IMR-90 (cell line): ENCODE data around the gene SPARC. TPM values are rescaled to one million over a fixed set of nuclear protein-coding genes. Genes with fewer than 3 reads are reported as not detected.

Source experiments
- ATAC-seq: fragments of 200-7000 bp; cut with Tn5 transposase; 2 replicates; pipeline ENCODE4 v1.9.1; 2020; ENCODE audit warnings: low read depth, mild to moderate bottlenecking, moderate library complexity
- Bru-seq: library from RNA; stranded (reverse); fragments of 400-500 nt; gene quantifications from one replicate; lab custom pipeline; 2021; lab: Mats Ljungman, UMichigan
- BruChase-seq, 2 experiments: library from RNA; stranded (reverse); fragments of 400-500 nt; gene quantifications; one replicate each; lab custom pipeline; 2021; lab: Mats Ljungman, UMichigan
- BruUV-seq: library from RNA; stranded (reverse); fragments of 400-500 nt; replicated peaks from 2 replicates; lab custom pipeline; 2021; lab: Mats Ljungman, UMichigan
- CTCF ChIA-PET: fragments of 300-600 bp; formaldehyde crosslinking; extraction: SDS; loops from one replicate; lab custom pipeline; 2021; ENCODE audit warnings: antibody characterized with exemption; lab: Yijun Ruan, JAX
- POLR2A ChIA-PET: fragments of 300-600 bp; sonication (Branson Sonifier 250); formaldehyde crosslinking; loops from one replicate; lab custom pipeline; 2022; ENCODE audit warnings: antibody characterized with exemption; ENCODE audit not compliant: unreplicated experiment; lab: Charles Lee
- DNase-seq: peaks from one replicate; pipeline ENCODE4 v3.0.0; 2013
- H2AFZ ChIP-seq: replicated peaks from 2 replicates; pipeline ENCODE3; 2013; ENCODE audit warnings: low read length, mild to moderate bottlenecking; ENCODE audit not compliant: poor library complexity
- H2AK5ac ChIP-seq: 2 replicates; pipeline ENCODE4 v1.6.1; 2013; ENCODE audit warnings: low read depth, low read length, inconsistent platforms
- H2AK9ac ChIP-seq: replicated peaks from 2 replicates; pipeline ENCODE3; 2013; ENCODE audit warnings: mild to moderate bottlenecking, low read depth, low read length, moderate library complexity; ENCODE audit not compliant: poor library complexity
- H2BK120ac ChIP-seq: 2 replicates; pipeline ENCODE4 v1.6.1; 2013; ENCODE audit warnings: low read depth, low read length, inconsistent platforms
- H2BK15ac ChIP-seq: 3 replicates; pipeline ENCODE4 v1.6.1; 2013; ENCODE audit warnings: low read depth, low read length, inconsistent platforms
- H2BK20ac ChIP-seq: 2 replicates; pipeline ENCODE4 v1.6.1; 2013; ENCODE audit warnings: low read depth, mild to moderate bottlenecking, inconsistent platforms, low read length, moderate library complexity
- H2BK5ac ChIP-seq: 2 replicates; pipeline ENCODE4 v1.6.1; 2013; ENCODE audit warnings: mild to moderate bottlenecking, low read depth, low read length, inconsistent platforms; ENCODE audit not compliant: poor library complexity, severe bottlenecking
- H3K14ac ChIP-seq: replicated peaks from 2 replicates; pipeline ENCODE4 v1.6.1; 2013; ENCODE audit warnings: low read depth, low read length, inconsistent platforms
- H3K18ac ChIP-seq: 2 replicates; pipeline ENCODE4 v1.6.1; 2013; ENCODE audit warnings: low read depth, low read length, control low read depth
- H3K23ac ChIP-seq: 2 replicates; pipeline ENCODE4 v1.6.1; 2013; ENCODE audit warnings: low read depth, low read length, inconsistent platforms
- H3K27ac ChIP-seq: 2 replicates; pipeline ENCODE4 v1.5.1; 2013; ENCODE audit warnings: mild to moderate bottlenecking, control low read depth, low read length; ENCODE audit not compliant: insufficient read depth
- H3K27me3 ChIP-seq: 2 replicates; pipeline ENCODE4 v1.6.1; 2013; ENCODE audit warnings: low read length; ENCODE audit not compliant: control insufficient read depth, insufficient read depth
- H3K36me3 ChIP-seq: 2 replicates; pipeline ENCODE4 v1.6.1; 2013; ENCODE audit warnings: low read length, mixed read lengths; ENCODE audit not compliant: control insufficient read depth, insufficient read depth
- H3K4ac ChIP-seq: 2 replicates; pipeline ENCODE4 v1.6.1; 2013; ENCODE audit warnings: low read depth, low read length, inconsistent platforms
- H3K4me1 ChIP-seq: 2 replicates; pipeline ENCODE4 v1.6.1; 2013; ENCODE audit warnings: low read length, mixed read lengths; ENCODE audit not compliant: control insufficient read depth, insufficient read depth
- H3K4me2 ChIP-seq: 2 replicates; pipeline ENCODE4 v1.6.1; 2013; ENCODE audit warnings: low read depth, mild to moderate bottlenecking, control low read depth, low read length, moderate library complexity
- H3K4me3 ChIP-seq: 2 replicates; pipeline ENCODE4 v1.5.1; 2013; ENCODE audit warnings: low read depth, mild to moderate bottlenecking, control low read depth, low read length, moderate library complexity; ENCODE audit not compliant: insufficient read depth
- H3K56ac ChIP-seq: 2 replicates; pipeline ENCODE4 v1.6.1; 2013; ENCODE audit warnings: low read length, inconsistent platforms; ENCODE audit not compliant: insufficient read depth; ENCODE audit errors: extremely low read depth
- H3K79me1 ChIP-seq, 2 experiments: 2 replicates each; pipeline ENCODE4 v1.6.1; 2013; ENCODE audit warnings: low read length in 2 of 2, inconsistent platforms in 1 of 2, low read depth in 1 of 2
- H3K9ac ChIP-seq: 2 replicates; pipeline ENCODE4 v1.6.1; 2013; ENCODE audit warnings: low read depth, low read length, control low read depth
- H3K9me1 ChIP-seq: 2 replicates; pipeline ENCODE4 v1.6.1; 2013; ENCODE audit warnings: low read length, inconsistent platforms; ENCODE audit not compliant: insufficient read depth
- H3K9me3 ChIP-seq: 2 replicates; pipeline ENCODE4 v1.6.1; 2013; ENCODE audit warnings: low read length; ENCODE audit not compliant: control insufficient read depth, insufficient read depth
- H4K20me1 ChIP-seq: 2 replicates; pipeline ENCODE4 v1.6.1; 2013; ENCODE audit warnings: low read length, inconsistent platforms; ENCODE audit not compliant: insufficient read depth
- H4K5ac ChIP-seq: 2 replicates; pipeline ENCODE4 v1.6.1; 2013; ENCODE audit warnings: mild to moderate bottlenecking, low read depth, low read length, control low read depth
- H4K8ac ChIP-seq, 2 experiments: 2 replicates each; pipeline ENCODE4 v1.6.1; 2013; ENCODE audit warnings: low read depth in 2 of 2, low read length in 2 of 2, control low read depth in 1 of 2, inconsistent platforms in 1 of 2
- H4K91ac ChIP-seq: 2 replicates; pipeline ENCODE4 v1.6.1; 2013; ENCODE audit warnings: low read depth, low read length, inconsistent platforms; ENCODE audit not compliant: insufficient read depth
- CEBPB ChIP-seq: IDR thresholded peaks from 2 replicates; pipeline ENCODE4 v1.6.1; 2012; ENCODE audit warnings: low read depth, low read length, improper control_type of control experiment
- CHD1 ChIP-seq: IDR thresholded peaks from 2 replicates; pipeline ENCODE4 v1.6.1; 2012; ENCODE audit warnings: low read depth, low read length, improper control_type of control experiment
- CTCF ChIP-seq: conservative IDR thresholded peaks from 2 replicates; pipeline ENCODE4 v1.5.1; 2012; ENCODE audit warnings: mild to moderate bottlenecking, low read depth, low read length, improper control_type of control experiment
- MAFK ChIP-seq: IDR thresholded peaks from 2 replicates; pipeline ENCODE4 v1.6.1; 2012; ENCODE audit warnings: low read depth, low read length, improper control_type of control experiment
- MAZ ChIP-seq: IDR thresholded peaks from 2 replicates; pipeline ENCODE4 v1.6.1; 2012; ENCODE audit warnings: low read depth, mild to moderate bottlenecking, low read length, improper control_type of control experiment, moderate library complexity, borderline replicate concordance
- MXI1 ChIP-seq: IDR thresholded peaks from 2 replicates; pipeline ENCODE4 v1.6.1; 2012; ENCODE audit warnings: low read depth, mild to moderate bottlenecking, low read length, moderate library complexity, borderline replicate concordance
- NFE2L2 ChIP-seq: fragments of 150-350 bp; IDR thresholded peaks from 2 replicates; pipeline ENCODE4 v1.6.1; 2016; ENCODE audit warnings: low read depth, mild to moderate bottlenecking, low read length
- POLR2A ChIP-seq: IDR thresholded peaks from 2 replicates; pipeline ENCODE4 v1.6.1; 2012; ENCODE audit warnings: mild to moderate bottlenecking, low read depth, low read length
- RAD21 ChIP-seq: IDR thresholded peaks from 2 replicates; pipeline ENCODE4 v1.6.1; 2012; ENCODE audit warnings: low read length, improper control_type of control experiment
- SMC3 ChIP-seq: fragments of 150-350 bp; IDR thresholded peaks from 2 replicates; pipeline ENCODE4 v1.6.1; 2016; ENCODE audit warnings: low read depth, mild to moderate bottlenecking, antibody characterized with exemption, low read length, moderate library complexity
- USF2 ChIP-seq: fragments of 150-350 bp; IDR thresholded peaks from 2 replicates; pipeline ENCODE4 v1.6.1; 2017; ENCODE audit warnings: mild to moderate bottlenecking, antibody characterized with exemption, low read length, low read depth
- WGBS, 2 experiments: methylation state at CpG; one replicate each; pipeline versions ENCODE4 v1.1.5 to v1.1.7; 2013; ENCODE audit warnings: missing lambda C conversion rate in 2 of 2; ENCODE audit not compliant: insufficient read length in 1 of 2; ENCODE audit errors: extremely low coverage in 2 of 2; 5-methylcytosine and 5-hydroxymethylcytosine counted together
- dilution Hi-C: fragments of 300-500 bp; cut with HindIII; formaldehyde crosslinking; loops from one replicate; pipeline ENCODE4 v1.14.3; 2018; ENCODE audit warnings: low sequenced_read_pairs; ENCODE audit not compliant: unreplicated experiment
- in situ Hi-C: fragments of 300-500 bp; cut with MboI; formaldehyde crosslinking; loops from 3 replicates; pipeline ENCODE4 v1.14.3; 2019; ENCODE audit warnings: low sequenced_read_pairs, inconsistent platforms, mixed read lengths
- intact Hi-C: fragments of 100-400 bp; cut with micrococcal nuclease; formaldehyde crosslinking; loops from 2 replicates; pipeline ENCODE4 v1.10.0; 2022
- long read RNA-seq: library from polyadenylated mRNA; unstranded; transcript quantifications from one replicate; pipeline ENCODE4 v2.0.0, GENCODE V29; 2021; ENCODE audit not compliant: unreplicated experiment
- polyA plus RNA-seq, 3 experiments: library from polyadenylated mRNA; depleted of rRNA; stranded (reverse); fragments of >200 nt; gene quantifications; 2 replicates each; pipeline ENCODE4 v1.2.3, GENCODE V29; 2012; ENCODE audit warnings: low replicate concordance in 1 of 3
- total RNA-seq: library from RNA; depleted of rRNA; stranded (reverse); fragments of >200 nt; gene quantifications from 2 replicates; pipeline ENCODE4 v1.2.3, GENCODE V29; 2012; rRNA removed

SPARC gene
- total RNA-seq (1,186 and 1,450 TPM in 2 replicates), polyA plus RNA-seq (2012; rRNA removed) (4,692 and 5,281 TPM in 2 replicates), Bru-seq, nascent RNA (percentile 100 among the genes with signal in this experiment), BruChase-seq, experiment 1, labeled RNA remaining after a 6-hour chase (percentile 100 among the genes with signal in this experiment), BruChase-seq, experiment 2, labeled RNA remaining after a 2-hour chase (percentile 99 among the genes with signal in this experiment)
- 1,755 and 1,772 TPM in 2 replicates for polyA plus RNA-seq (2012; cell fraction: cytosol; rRNA removed)
- polyA plus RNA-seq (2012; cell fraction: nucleus; rRNA removed; ENCODE audit: low replicate concordance), result 949 and 1,641 TPM in 2 replicates
- long read RNA-seq, transcript SPARC-202 (4 exons, 1,598 nt), result minor isoform, 88 of 2,613 reads
- long read RNA-seq, transcript SPARC-201 (10 exons, 3,701 nt), result major isoform, 1,487 of 2,613 reads
- long read RNA-seq, partial matches to known transcripts, result 722 of 2,613 reads
- long read RNA-seq, other reads (novel, unspliced or antisense), result 316 of 2,613 reads

- H2BK20ac ChIP-seq, result peak within 1 kb of the TSS; percentile 77
- peak within 1 kb of the TSS; percentile 97 for H2AK5ac ChIP-seq
- peak within 1 kb of the TSS; percentile 96 for H3K27ac ChIP-seq
- intact Hi-C loops (loop anchor here (1.0 kb wide), 2 partner anchors 9 to 12 kb away; no protein-coding TSS in a partner anchor), dilution Hi-C loops (no loop called here), in situ Hi-C loops (no loop called here)
- H2BK5ac ChIP-seq, result peak within 1 kb of the TSS; percentile 90
- H3K4ac ChIP-seq, result peak within 1 kb of the TSS; percentile 100
- peaks cover 20% of the 10 kb centered on the region for H3K9me1 ChIP-seq
- H3K4me3 ChIP-seq, result peak within 1 kb of the TSS; percentile 84
- peak within 1 kb of the TSS; percentile 100 for H3K14ac ChIP-seq
- H2AFZ ChIP-seq, result peak within 1 kb of the TSS; percentile 69
- peaks cover 43% of the 10 kb centered on the region for H4K20me1 ChIP-seq
- H3K23ac ChIP-seq, result peak within 1 kb of the TSS; percentile 100
- peak within 1 kb of the TSS; percentile 87 for H4K91ac ChIP-seq
- DNase-seq, result peak; percentile 96
- peak within 1 kb of the TSS; percentile 99 for H3K9ac ChIP-seq
- peak; percentile 85 for ATAC-seq
- peaks cover 20% of the 10 kb centered on the region for H3K4me1 ChIP-seq
- H3K9me3 ChIP-seq, result no peaks in the 10 kb centered on the region
- H3K56ac ChIP-seq, result peak within 1 kb of the TSS; percentile 99
- no TSS peak for BruUV-seq
- H2BK120ac ChIP-seq, result peak within 1 kb of the TSS; percentile 77
- peak within 1 kb of the TSS; percentile 91 for H3K18ac ChIP-seq
- no peaks in the 10 kb centered on the region for H3K27me3 ChIP-seq
- H3K79me1 ChIP-seq, result peaks cover 0 to 29% of the 10 kb centered on the region in 2 experiments; a peak in 2 of 4 replicates
- peak within 1 kb of the TSS; percentile 78 for H3K4me2 ChIP-seq
- H4K8ac ChIP-seq, result peak within 1 kb of the TSS; percentile 65 to 81
- peaks cover 17% of the 10 kb centered on the region for H3K36me3 ChIP-seq
- CTCF ChIA-PET, result interaction anchor here (0.7 to 1.6 kb wide), 5 partner anchors 9 to 57 kb away, joined by 3 to 4 read pairs (median 3); no protein-coding TSS in a partner anchor
- H2BK15ac ChIP-seq, result peak within 1 kb of the TSS; percentile 88
- WGBS, 2 experiments, result no CpG with 5 or more reads among the region's 22 CpGs
- TF ChIP-seq POLR2A (peak; percentile 99), USF2 (0 out of 2 replicates have a peak, but pooled peaks have one; percentile 56), CHD1 (0 out of 2 replicates have a peak, but pooled peaks have one; percentile 20), SMC3 (peak; percentile 8; the same call in 1 of the 2 replicates), MXI1 (peak; percentile 20; the same call in 1 of the 2 replicates), CTCF (no peak), MAZ (peak; percentile 76; the same call in 1 of the 2 replicates), NFE2L2 (no peak), CEBPB (peak; percentile 81), RAD21 (0 out of 2 replicates have a peak, but pooled peaks have one; percentile 15), MAFK (no peak)
- POLR2A ChIA-PET, result interaction anchor here (0.5 to 2.6 kb wide), 16 partner anchors 10 to 119 kb away, joined by 3 to 61 read pairs (median 5); partner anchors contain the start of gene G3BP1
- peak within 1 kb of the TSS; percentile 94 for H2AK9ac ChIP-seq
- H4K5ac ChIP-seq, result peak within 1 kb of the TSS; percentile 45
Measured at GRCh38 chr5:151686674-151687407, at the start of gene SPARC. SPARC (minus strand) TSS chr5:151686915; CDS start chr5:151676188, 10,727 bp downstream.
